Endothelial cell of hepatic sinusoid (primary cell): ENCODE data around the gene SYT15B.
"Not testable (repeated sequence)": the region's sequence is repeated elsewhere in the genome, so short reads cannot be mapped to it uniquely, and the experiment has no call there.

Experiments used
- in situ Hi-C: cut with HindIII; loops from 2 replicates; pipeline ENCODE4 v1.10.0; 2017; ENCODE audit warnings: low sequenced_read_pairs

SYT15B gene

GRCh38 chr10:47763554-47764175, at the start of gene SYT15B:
Gene SYT15B, minus strand, starts transcription at chr10:47763592. Its CDS starts 952 bp downstream, at chr10:47762640.
- in situ Hi-C loops = not testable (repeated sequence)

- in situ Hi-C loops = not testable (repeated sequence)
Observed at GRCh38 chr10:47779590-47779989, 16.2 kb upstream of the SYT15B start.

GRCh38 chr10:47775361-47776231, 12.2 kb upstream of the SYT15B start:
- in situ Hi-C loops = not testable (repeated sequence)

GRCh38 chr10:47770745-47771144, 7.4 kb upstream of the SYT15B start:
- in situ Hi-C loops = not testable (repeated sequence)

- in situ Hi-C loops = not testable (repeated sequence)
Observed at GRCh38 chr10:47768578-47769115, 5.3 kb upstream of the SYT15B start.

- in situ Hi-C loops = not testable (repeated sequence)
Observed at GRCh38 chr10:47768085-47768484, 4.7 kb upstream of the SYT15B start.

GRCh38 chr10:47767236-47767635, 3.8 kb upstream of the SYT15B start:
- in situ Hi-C loops = not testable (repeated sequence)

- in situ Hi-C loops = not testable (repeated sequence)
Observed at GRCh38 chr10:47765232-47765631, 1.8 kb upstream of the SYT15B start.

- in situ Hi-C loops = not testable (repeated sequence)
Observed at GRCh38 chr10:47762674-47763553, 478 bp downstream of the SYT15B start.

- in situ Hi-C loops = not testable (repeated sequence)
Observed at GRCh38 chr10:47758855-47759254, 4.5 kb downstream of the SYT15B start.

- in situ Hi-C loops = not testable (repeated sequence)
Observed at GRCh38 chr10:47756169-47756568, 7.2 kb downstream of the SYT15B start.

- in situ Hi-C loops = not testable (repeated sequence)
Observed at GRCh38 chr10:47753871-47754270, 9.5 kb downstream of the SYT15B start.

GRCh38 chr10:47753176-47753575, 10.2 kb downstream of the SYT15B start:
- in situ Hi-C loops = not testable (repeated sequence)

GRCh38 chr10:47751821-47752220, 11.6 kb downstream of the SYT15B start:
- in situ Hi-C loops = not testable (repeated sequence)

- in situ Hi-C loops = not testable (repeated sequence)
Observed at GRCh38 chr10:47750360-47750759, 13.0 kb downstream of the SYT15B start.

GRCh38 chr10:47746780-47747376, 16.5 kb downstream of the SYT15B start:
- in situ Hi-C loops = not testable (repeated sequence)

- in situ Hi-C loops = not testable (repeated sequence)
Observed at GRCh38 chr10:47744881-47745280, 18.5 kb downstream of the SYT15B start.

- in situ Hi-C loops = not testable (repeated sequence)
Observed at GRCh38 chr10:47743611-47744550, 19.5 kb downstream of the SYT15B start.

GRCh38 chr10:47740868-47741267, 22.5 kb downstream of the SYT15B start:
- in situ Hi-C loops = not testable (repeated sequence)
